Measurements from ENCODE around the gene SNX10.

- TF ChIP-seq CTCF (IDR thresholded peaks at IDR 0.05; ENCODE audit: low read depth, low read length, poor library complexity, severe bottlenecking) (no peak), EZH2phosphoT487 (IDR thresholded peaks at IDR 0.05; ENCODE audit: borderline replicate concordance, low read length) (no peak)
Observed at GRCh38 chr7:26292768-26293560, 1.3 kb downstream of the SNX10 start.

Data from DOHH2 (cell line).